Progenitor cell of endocrine pancreas (in vitro differentiated cells): ENCODE measurements around the gene ERC1. TPM values are rescaled to one million over a fixed set of nuclear protein-coding genes. Genes with fewer than 3 reads are reported as not detected.
A peak's percentile ranks its signal among the peaks of the same experiment; 100 is the strongest.
"Not testable (repeated sequence)": the region's sequence is repeated elsewhere in the genome, so short reads cannot be mapped to it uniquely, and the experiment has no call there.

ENCODE experiments used
- DNase-seq: peaks from one replicate; pipeline ENCODE4 v3.0.0; 2021; ENCODE audit warnings: low spot score; ENCODE audit not compliant: unreplicated experiment
- H3K27ac Mint-ChIP-seq: 2 replicates; pipeline ENCODE4 v1.8.0; 2021; ENCODE audit warnings: mild to moderate bottlenecking, moderate library complexity, mixed read lengths
- H3K27me3 Mint-ChIP-seq: 2 replicates; pipeline ENCODE4 v1.8.0; 2021; ENCODE audit warnings: mixed read lengths
- H3K36me3 Mint-ChIP-seq: 2 replicates; pipeline ENCODE4 v1.8.0; 2022; ENCODE audit warnings: mixed read lengths; ENCODE audit not compliant: insufficient read depth
- H3K4me1 Mint-ChIP-seq: 2 replicates; pipeline ENCODE4 v1.8.0; 2021; ENCODE audit warnings: low read depth, mixed read lengths
- H3K4me3 Mint-ChIP-seq: 2 replicates; pipeline ENCODE4 v1.8.0; 2021; ENCODE audit warnings: low read depth, mild to moderate bottlenecking, moderate library complexity, mixed read lengths
- H3K9me3 Mint-ChIP-seq: 2 replicates; pipeline ENCODE4 v1.8.0; 2021; ENCODE audit warnings: low read depth, mixed read lengths
- CTCF ChIP-seq: fragments of 200-600 bp; sonication (generic); IDR thresholded peaks from one replicate; pipeline ENCODE4 v1.5.0; 2021; ENCODE audit warnings: antibody characterized with exemption, mild to moderate bottlenecking; ENCODE audit not compliant: unreplicated experiment
- total RNA-seq: library from RNA; stranded (reverse); gene quantifications from 2 replicates; pipeline ENCODE4 v1.2.1, GENCODE V29; 2021

ERC1 gene
- total RNA-seq, 1 donor from 2014 or later = 146 TPM

- no peak for TF ChIP-seq CTCF
- Mint-ChIP-seq H3K9me3 (peaks cover 18% of the 10 kb centered on the region), H3K4me3 (no peak overlapping the region), H3K4me1 (peaks cover 14% of the 10 kb centered on the region), H3K36me3 (peaks cover 22% of the 10 kb centered on the region), H3K27me3 (no peaks in the 10 kb centered on the region), H3K27ac (peak overlapping the region; percentile 30)
- DNase-seq = no peak
Observed at GRCh38 chr12:1339618-1340319, 348.7 kb downstream of the ERC1 start.

DNA sequence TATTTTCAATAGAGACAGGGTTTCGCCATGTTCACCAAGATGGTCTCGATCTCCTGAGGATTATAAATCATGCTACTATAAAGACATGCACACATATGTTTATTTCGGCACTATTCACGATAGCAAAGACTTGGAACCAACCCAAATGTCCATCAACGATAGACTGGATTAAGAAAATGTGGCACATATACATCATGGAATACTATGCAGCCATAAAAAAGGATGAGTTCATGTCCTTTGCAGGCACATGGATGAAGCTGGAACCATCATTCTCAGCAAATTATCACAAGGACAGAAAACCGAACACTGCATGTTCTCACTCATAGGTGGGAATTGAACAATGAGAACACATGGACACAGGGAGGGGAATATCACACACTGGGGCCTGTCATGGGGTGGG is 350.2 kb downstream of the ERC1 start:
- peaks cover 17% of the 10 kb centered on the region for H3K36me3 Mint-ChIP-seq
- peaks cover 14% of the 10 kb centered on the region for H3K4me1 Mint-ChIP-seq
- peaks cover 12% of the 10 kb centered on the region for H3K9me3 Mint-ChIP-seq
- H3K4me3 Mint-ChIP-seq, DNase-seq, H3K27ac Mint-ChIP-seq, H3K27me3 Mint-ChIP-seq: not testable (repeated sequence)

GRCh38 chr12:1343422-1343821 is 352.4 kb downstream of the ERC1 start:
- Mint-ChIP-seq H3K27me3 (no peaks in the 10 kb centered on the region), H3K4me1 (peaks cover 6% of the 10 kb centered on the region)

GRCh38 chr12:1344245-1344644 is 353.2 kb downstream of the ERC1 start:
- no peak overlapping the region for H3K4me3 Mint-ChIP-seq

More at GRCh38 chr12:1343422-1343821, 352.4 kb downstream of the ERC1 start:
- no peak for DNase-seq
- Mint-ChIP-seq H3K27ac (no peak overlapping the region), H3K4me3 (no peak overlapping the region), H3K9me3 (peaks cover 9% of the 10 kb centered on the region), H3K36me3 (peaks cover 17% of the 10 kb centered on the region)
- TF ChIP-seq CTCF = no peak

GRCh38 chr12:1346126-1346525 is 355.1 kb downstream of the ERC1 start:
- Mint-ChIP-seq H3K4me1 (peaks cover 8% of the 10 kb centered on the region), H3K9me3 (peaks cover 9% of the 10 kb centered on the region), H3K4me3 (no peak overlapping the region), H3K27me3 (no peaks in the 10 kb centered on the region), H3K27ac (peak overlapping the region; percentile 18), H3K36me3 (peaks cover 20% of the 10 kb centered on the region)
- DNase-seq = no peak
- TF ChIP-seq CTCF = no peak

More at GRCh38 chr12:1344245-1344644, 353.2 kb downstream of the ERC1 start:
- no peaks in the 10 kb centered on the region for H3K27me3 Mint-ChIP-seq
- no peak for DNase-seq
- H3K27ac Mint-ChIP-seq = peak overlapping the region; percentile 81
- H3K9me3 Mint-ChIP-seq = peaks cover 9% of the 10 kb centered on the region
- peaks cover 20% of the 10 kb centered on the region for H3K36me3 Mint-ChIP-seq
- TF ChIP-seq CTCF = no peak
- peaks cover 8% of the 10 kb centered on the region for H3K4me1 Mint-ChIP-seq

DNA sequence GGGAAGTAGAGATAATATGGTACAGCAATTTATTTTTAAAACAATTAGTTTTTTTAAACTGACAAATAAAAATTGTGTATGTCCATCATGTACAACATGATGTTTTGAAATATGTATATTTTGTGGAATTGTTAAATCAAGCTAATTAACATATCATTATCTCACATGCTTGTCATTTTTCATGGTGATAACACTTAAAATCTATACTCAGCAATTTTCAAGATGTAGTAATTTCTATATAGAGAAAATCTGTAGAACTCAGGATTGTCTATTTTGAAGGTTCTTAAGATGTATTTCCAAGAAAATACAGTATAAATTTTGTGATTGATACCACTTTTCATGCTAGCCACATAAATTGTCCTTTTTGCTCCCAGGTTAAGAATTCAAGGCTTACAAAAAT is 356.3 kb downstream of the ERC1 start:
- H3K4me3 Mint-ChIP-seq = no peak overlapping the region
- H3K36me3 Mint-ChIP-seq = peaks cover 17% of the 10 kb centered on the region
- DNase-seq = no peak

More for the DNA sequence above, 356.3 kb downstream of the ERC1 start:
- H3K27ac Mint-ChIP-seq = no peak overlapping the region
- no peaks in the 10 kb centered on the region for H3K27me3 Mint-ChIP-seq
- peaks cover 8% of the 10 kb centered on the region for H3K4me1 Mint-ChIP-seq
- TF ChIP-seq CTCF = no peak
- peaks cover 6% of the 10 kb centered on the region for H3K9me3 Mint-ChIP-seq
